B cell (primary cell): ENCODE data around the gene PARVB. TPM values are rescaled to one million over a fixed set of nuclear protein-coding genes. Genes with fewer than 3 reads are reported as not detected.

Experiments used
- ATAC-seq: fragments of 200-7000 bp; cut with Tn5 transposase; one replicate; pipeline ENCODE4 v1.10.0; 2021; ENCODE audit warnings: low read depth, mild to moderate bottlenecking, moderate number of reproducible peaks, moderate library complexity
- CTCF ChIA-PET: fragments of 350-600 bp; sonication (Branson Sonifier 250); formaldehyde crosslinking; loops from one replicate; lab custom pipeline; 2021; ENCODE audit warnings: antibody characterized with exemption, inconsistent platforms; lab: Charles Lee
- POLR2A ChIA-PET: fragments of 350-600 bp; sonication (Branson Sonifier 250); formaldehyde crosslinking; loops from one replicate; lab custom pipeline; 2021; ENCODE audit warnings: antibody characterized with exemption; lab: Charles Lee
- DNase-seq: peaks from one replicate; pipeline ENCODE4 v3.0.0; 2013
- H2AFZ ChIP-seq: 2 replicates; pipeline ENCODE4 v1.6.1; 2012; ENCODE audit warnings: mild to moderate bottlenecking, low read depth, low read length; ENCODE audit not compliant: insufficient read depth, poor library complexity, severe bottlenecking
- H3K27ac ChIP-seq, 2 donors: 1 replicate in 1 of 2; 2 replicates in 1 of 2; pipeline ENCODE4 v1.5.1; 2012 to 2013; ENCODE audit warnings: low read length in 2 of 2, mild to moderate bottlenecking in 2 of 2, moderate library complexity in 1 of 2
- H3K27me3 ChIP-seq, 4 experiments: fragments of 200-600 bp in 1 of 4; sonication (generic) in 1 of 4; replicated peaks in 1 of 4; 1 replicate in 2 of 4; 2 replicates in 2 of 4; pipeline versions ENCODE4 v1.6.1 to v1.7.0; 2013 to 2016; ENCODE audit warnings: low read length in 3 of 4, mild to moderate bottlenecking in 2 of 4, mixed read lengths in 1 of 4, moderate library complexity in 1 of 4; ENCODE audit not compliant: insufficient read depth in 4 of 4, control insufficient read depth in 3 of 4; ENCODE audit errors: control extremely low read depth in 1 of 4
- H3K36me3 ChIP-seq, 2 experiments: replicated peaks in 1 of 2; 1 replicate in 1 of 2; 2 replicates in 1 of 2; pipeline versions ENCODE4 v1.6.1 to v1.7.1; 2013; ENCODE audit warnings: low read length in 1 of 2; ENCODE audit not compliant: insufficient read depth in 2 of 2, control insufficient read depth in 1 of 2; ENCODE audit errors: control extremely low read depth in 1 of 2, extremely low read depth in 1 of 2
- H3K4me1 ChIP-seq, 2 donors: fragments of 200-600 bp in 1 of 2; sonication (generic) in 1 of 2; 1 replicate in 1 of 2; 2 replicates in 1 of 2; pipeline versions ENCODE4 v1.5.1 to v1.6.1; 2013 to 2017; ENCODE audit warnings: low read length in 2 of 2; ENCODE audit not compliant: control insufficient read depth in 2 of 2, insufficient read depth in 2 of 2
- H3K4me2 ChIP-seq: replicated peaks from 2 replicates; pipeline ENCODE3; 2012; ENCODE audit warnings: mild to moderate bottlenecking, low read depth, low read length; ENCODE audit not compliant: poor library complexity, severe bottlenecking
- H3K4me3 ChIP-seq, 5 experiments: fragments of 200-600 bp in 1 of 5; sonication (generic) in 1 of 5; 1 replicate in 3 of 5; 2 replicates in 2 of 5; pipeline versions ENCODE4 v1.5.1 to v1.7.0; 2011 to 2016; ENCODE audit warnings: low read length in 4 of 5, mild to moderate bottlenecking in 4 of 5, low read depth in 2 of 5, control low read depth in 1 of 5, moderate library complexity in 1 of 5; ENCODE audit not compliant: insufficient read depth in 1 of 5; ENCODE audit errors: control extremely low read depth in 1 of 5, extremely low read depth in 1 of 5
- H3K79me2 ChIP-seq: fragments of 200-600 bp; sonication (generic); one replicate; pipeline ENCODE4 v1.6.0; 2016; ENCODE audit warnings: low read length; ENCODE audit not compliant: control insufficient read depth, insufficient read depth
- H3K9ac ChIP-seq: fragments of 200-600 bp; sonication (generic); 2 replicates; pipeline ENCODE4 v1.6.1; 2017; ENCODE audit warnings: mild to moderate bottlenecking, low read length, moderate library complexity
- H3K9me3 ChIP-seq, 3 donors: one replicate each; pipeline versions ENCODE4 v1.6.1 to v1.7.1; 2013; ENCODE audit warnings: low read length in 2 of 3; ENCODE audit not compliant: control insufficient read depth in 2 of 3, insufficient read depth in 1 of 3; ENCODE audit errors: control extremely low read depth in 1 of 3
- H4K20me1 ChIP-seq: 2 replicates; pipeline ENCODE4 v1.6.0; 2012; ENCODE audit warnings: mild to moderate bottlenecking, low read length; ENCODE audit not compliant: insufficient read depth, control insufficient read depth, poor library complexity, severe bottlenecking
- H3K27ac Mint-ChIP-seq: one replicate; pipeline ENCODE4 v1.8.0; 2021; ENCODE audit warnings: mixed read lengths
- H3K27me3 Mint-ChIP-seq: one replicate; pipeline ENCODE4 v1.8.0; 2021; ENCODE audit warnings: mixed read lengths
- H3K4me1 Mint-ChIP-seq: one replicate; pipeline ENCODE4 v1.8.0; 2021; ENCODE audit warnings: mixed read lengths
- H3K4me3 Mint-ChIP-seq: one replicate; pipeline ENCODE4 v1.8.0; 2021; ENCODE audit warnings: mixed read lengths
- H3K9me3 Mint-ChIP-seq: one replicate; pipeline ENCODE4 v1.8.0; 2022; ENCODE audit warnings: mixed read lengths; ENCODE audit not compliant: insufficient read depth
- EZH2 ChIP-seq: IDR thresholded peaks from 2 replicates; pipeline ENCODE4 v1.6.1; 2012; ENCODE audit warnings: borderline replicate concordance, low read depth, mild to moderate bottlenecking, moderate library complexity, low read length; ENCODE audit not compliant: insufficient read depth, poor library complexity, severe bottlenecking
- WGBS: methylation state at CpG from one replicate; pipeline ENCODE4 v1.1.5; 2013; ENCODE audit warnings: missing lambda C conversion rate; ENCODE audit not compliant: insufficient coverage; 5-methylcytosine and 5-hydroxymethylcytosine counted together
- intact Hi-C: fragments of 100-400 bp; cut with micrococcal nuclease; formaldehyde crosslinking; loops from one replicate; pipeline ENCODE4 v1.10.0; 2022
- polyA plus RNA-seq: library from polyadenylated mRNA; depleted of rRNA; stranded (reverse); fragments of >200 nt; gene quantifications from 2 replicates; pipeline ENCODE4 v1.2.3, GENCODE V29; 2012
- total RNA-seq, 2 donors: library from RNA; stranded (reverse); fragments of 120-200 nt in 1 of 2; gene quantifications; 1 replicate in 1 of 2; 2 replicates in 1 of 2; pipeline versions ENCODE4 v1.2.3 to v1.2.4, GENCODE V29; 2013 to 2022
- TF ChIP-seq, protein P1 (sequence below): fragments of 200-600 bp; IDR thresholded peaks from one replicate; pipeline ENCODE4 v1.8.0; 2022; ENCODE audit warnings: antibody characterized with exemption, mild to moderate bottlenecking

Gene PARVB
- total and polyA plus RNA-seq, 2 donors (not counting 1 experiment from before 2014, with no cell fraction given) = 48.0 to 49.4 TPM

DNA sequence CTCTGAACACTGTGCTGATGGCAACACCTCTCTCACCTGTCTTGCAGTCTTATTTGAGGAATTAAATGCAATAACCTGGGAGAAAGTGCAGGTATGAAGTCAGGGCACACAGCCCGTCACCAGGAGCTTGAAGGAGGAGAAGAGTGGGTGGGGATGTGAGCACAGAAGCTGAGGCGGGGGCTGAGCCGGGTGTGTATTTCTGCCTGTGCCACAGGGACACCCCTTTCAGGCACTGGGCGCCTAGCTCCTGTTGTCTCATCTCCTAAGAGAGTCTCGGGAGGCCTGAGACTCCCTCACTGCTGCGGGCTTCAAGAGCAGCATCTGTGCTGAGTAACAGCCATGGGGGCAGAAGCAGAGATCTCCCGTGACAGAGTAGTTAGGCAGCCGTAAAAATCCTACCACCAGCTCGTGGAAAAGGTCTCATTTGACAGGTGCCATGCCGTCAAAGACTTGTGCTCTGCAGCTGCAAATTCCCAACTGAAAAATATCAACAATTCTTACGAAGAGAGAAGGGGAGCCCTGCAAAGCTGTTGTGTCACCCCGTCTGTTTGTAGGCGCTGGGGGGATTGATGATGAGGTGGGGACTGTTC is 26.8 kb downstream of the PARVB start:
- ChIA-PET CTCF (interaction anchor here (1.3 to 2.5 kb wide), 2 partner anchors 24 to 58 kb away, joined by 3 to 10 read pairs; no protein-coding TSS in a partner anchor), POLR2A (no interaction called here)
- Histone ChIP-seq H3K4me1 (peaks cover 17 to 19% of the 10 kb centered on the region in 2 donors), H3K4me3 (no peak overlapping the region), H4K20me1 (peaks cover 54% of the 10 kb centered on the region), H3K9ac (no peak overlapping the region), H3K27me3 (no peaks in the 10 kb centered on the region), H2AFZ (no peak overlapping the region), H3K9me3 (no peaks in the 10 kb centered on the region), H3K79me2 (peaks cover 90% of the 10 kb centered on the region), H3K36me3 (peaks cover 0 to 17% of the 10 kb centered on the region in 2 experiments), H3K27ac (no peak overlapping the region), H3K4me2 (no peak overlapping the region)
- H3K27me3 Mint-ChIP-seq = no peaks in the 10 kb centered on the region
- 92% methylated on average over 12 of the region's 13 CpGs for WGBS
- no peak for TF ChIP-seq EZH2
- TF ChIP-seq, protein P1, sequence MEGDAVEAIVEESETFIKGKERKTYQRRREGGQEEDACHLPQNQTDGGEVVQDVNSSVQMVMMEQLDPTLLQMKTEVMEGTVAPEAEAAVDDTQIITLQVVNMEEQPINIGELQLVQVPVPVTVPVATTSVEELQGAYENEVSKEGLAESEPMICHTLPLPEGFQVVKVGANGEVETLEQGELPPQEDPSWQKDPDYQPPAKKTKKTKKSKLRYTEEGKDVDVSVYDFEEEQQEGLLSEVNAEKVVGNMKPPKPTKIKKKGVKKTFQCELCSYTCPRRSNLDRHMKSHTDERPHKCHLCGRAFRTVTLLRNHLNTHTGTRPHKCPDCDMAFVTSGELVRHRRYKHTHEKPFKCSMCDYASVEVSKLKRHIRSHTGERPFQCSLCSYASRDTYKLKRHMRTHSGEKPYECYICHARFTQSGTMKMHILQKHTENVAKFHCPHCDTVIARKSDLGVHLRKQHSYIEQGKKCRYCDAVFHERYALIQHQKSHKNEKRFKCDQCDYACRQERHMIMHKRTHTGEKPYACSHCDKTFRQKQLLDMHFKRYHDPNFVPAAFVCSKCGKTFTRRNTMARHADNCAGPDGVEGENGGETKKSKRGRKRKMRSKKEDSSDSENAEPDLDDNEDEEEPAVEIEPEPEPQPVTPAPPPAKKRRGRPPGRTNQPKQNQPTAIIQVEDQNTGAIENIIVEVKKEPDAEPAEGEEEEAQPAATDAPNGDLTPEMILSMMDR = no peak
- intact Hi-C loops = no loop called here
- H3K4me3 Mint-ChIP-seq = no peak overlapping the region
- no peaks in the 10 kb centered on the region for H3K9me3 Mint-ChIP-seq
- DNase-seq (no peak), ATAC-seq (no peak)
- no peak overlapping the region for H3K27ac Mint-ChIP-seq
- H3K4me1 Mint-ChIP-seq = peaks cover 49% of the 10 kb centered on the region

DNA sequence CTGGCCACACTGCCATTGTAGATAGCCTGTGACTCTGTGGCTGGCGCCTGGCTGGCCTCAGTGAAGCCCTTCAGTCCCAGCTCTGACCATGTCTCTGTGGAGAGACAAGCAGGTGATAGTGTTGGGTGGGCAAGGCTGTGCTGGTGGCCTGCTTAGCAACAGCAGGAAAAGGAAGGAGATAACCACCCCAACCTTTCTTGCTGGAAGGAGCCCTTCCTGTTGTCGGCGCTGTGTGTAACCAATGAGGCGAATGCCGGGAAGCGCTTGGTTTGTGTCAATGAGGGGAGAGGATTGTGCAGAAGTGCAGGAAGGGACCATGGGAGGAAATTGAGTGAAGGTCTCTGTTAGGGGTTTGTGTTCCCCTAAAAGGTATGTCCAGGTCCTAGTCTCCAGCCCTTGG is 27.3 kb downstream of the PARVB start:
- ChIA-PET CTCF (interaction anchor here (1.3 to 2.5 kb wide), 2 partner anchors 25 to 58 kb away, joined by 3 to 10 read pairs; no protein-coding TSS in a partner anchor), POLR2A (no interaction called here)
- 74% methylated on average over 6 of the region's 6 CpGs for WGBS
- ATAC-seq = no peak
- TF ChIP-seq, protein P1 = no peak
- TF ChIP-seq EZH2 = no peak
- Mint-ChIP-seq H3K4me1 (peaks cover 47% of the 10 kb centered on the region), H3K9me3 (no peaks in the 10 kb centered on the region), H3K4me3 (no peak overlapping the region), H3K27ac (no peak overlapping the region), H3K27me3 (no peaks in the 10 kb centered on the region)
- Histone ChIP-seq H3K27me3 (no peaks in the 10 kb centered on the region), H2AFZ (no peak overlapping the region), H4K20me1 (peaks cover 54% of the 10 kb centered on the region), H3K4me1 (peaks cover 17 to 19% of the 10 kb centered on the region in 2 donors), H3K9me3 (no peaks in the 10 kb centered on the region), H3K4me3 (no peak overlapping the region), H3K79me2 (peaks cover 90% of the 10 kb centered on the region), H3K9ac (no peak overlapping the region), H3K27ac (no peak overlapping the region), H3K4me2 (no peak overlapping the region), H3K36me3 (peaks cover 0 to 17% of the 10 kb centered on the region in 2 experiments)
- intact Hi-C loops = no loop called here
- DNase-seq = no peak
